K562 (cell line): ENCODE results near the gene RGS4. TPM values are rescaled to one million over a fixed set of nuclear protein-coding genes. Genes with fewer than 3 reads are reported as not detected.

Experiments
- ATAC-seq: fragments of 200-7000 bp; cut with Tn5 transposase; 3 replicates; pipeline ENCODE4 v1.9.1; 2020; ENCODE audit warnings: moderate library complexity
- BruUV-seq: library from RNA; stranded (reverse); fragments of 400-500 nt; replicated peaks from 2 replicates; lab custom pipeline; 2021; lab: Mats Ljungman, UMichigan
- CTCF ChIA-PET: fragments of 300-600 bp; formaldehyde crosslinking; extraction: SDS; loops from one replicate; lab custom pipeline; 2021; ENCODE audit warnings: low intra/inter-chr PET ratio; lab: Yijun Ruan, JAX
- POLR2A ChIA-PET: fragments of 300-600, 350-650 bp; sonication (Branson Sonifier 250); formaldehyde crosslinking; extraction: SDS; loops from one replicate; lab custom pipeline; 2021; ENCODE audit warnings: antibody characterized with exemption, inconsistent platforms; lab: Yijun Ruan, JAX
- DNase-seq, 4 experiments: peaks; one replicate each; pipeline versions ENCODE4 v3.0.0 to v3.0.0-alpha.2; 2011 to 2018; ENCODE audit warnings: low spot score in 3 of 4, mixed read lengths in 3 of 4; ENCODE audit errors: extremely low read depth in 1 of 4
- FAIRE-seq: peaks from 2 replicates; lab custom pipeline; 2011; peaks lifted over from hg19 to GRCh38; lab: Jason Lieb, UNC
- H2AFZ ChIP-seq: 2 replicates; pipeline ENCODE4 v1.6.0; 2011; ENCODE audit warnings: low read depth, low read length, control low read depth, inconsistent platforms
- H3K27ac ChIP-seq: fragments of 200-600 bp; 3 replicates; pipeline ENCODE4 v1.8.0; 2011; ENCODE audit warnings: low read depth, mild to moderate bottlenecking, control low read depth, inconsistent platforms, low read length, moderate library complexity, mixed read lengths; ENCODE audit errors: extremely low read depth
- H3K27me3 ChIP-seq, 2 experiments: fragments of 300-600 bp in 1 of 2; 2 replicates in 1 of 2; 3 replicates in 1 of 2; pipeline versions ENCODE4 v1.6.0 to v1.8.0; 2011; ENCODE audit warnings: inconsistent platforms in 2 of 2, low read length in 2 of 2, mild to moderate bottlenecking in 1 of 2, mixed read lengths in 1 of 2, moderate library complexity in 1 of 2; ENCODE audit not compliant: control insufficient read depth in 2 of 2, insufficient read depth in 2 of 2
- H3K36me3 ChIP-seq: fragments of 300-600 bp; 3 replicates; pipeline ENCODE4 v1.8.0; 2011; ENCODE audit warnings: mild to moderate bottlenecking, low read length, inconsistent platforms; ENCODE audit not compliant: control insufficient read depth, insufficient read depth
- H3K4me1 ChIP-seq, 2 experiments: fragments of 200-600 bp in 1 of 2; replicated peaks in 1 of 2; 2 replicates in 1 of 2; 3 replicates in 1 of 2; pipeline versions ENCODE4 v1.5.1 to v1.8.0; 2011; ENCODE audit warnings: inconsistent platforms in 2 of 2, low read length in 2 of 2, mild to moderate bottlenecking in 1 of 2, mixed read lengths in 1 of 2, moderate library complexity in 1 of 2; ENCODE audit not compliant: control insufficient read depth in 2 of 2, insufficient read depth in 2 of 2
- H3K4me2 ChIP-seq: 2 replicates; pipeline ENCODE4 v1.6.1; 2011; ENCODE audit warnings: low read length, control low read depth, inconsistent platforms, mixed read lengths; ENCODE audit not compliant: insufficient read depth
- H3K4me3 ChIP-seq: fragments of 200-600 bp; sonication (generic), shearing (Covaris generic); 2 replicates; pipeline ENCODE4 v1.5.1; 2016; ENCODE audit warnings: control low read depth, inconsistent platforms
- H3K79me2 ChIP-seq: fragments of 200-600 bp; 3 replicates; pipeline ENCODE4 v1.8.0; 2011; ENCODE audit warnings: low read length, inconsistent platforms; ENCODE audit not compliant: control insufficient read depth, insufficient read depth
- H3K9ac ChIP-seq, 2 experiments: 2 replicates each; pipeline versions ENCODE4 v1.6.0 to v1.6.1; 2011; ENCODE audit warnings: low read depth in 2 of 2, low read length in 2 of 2, control low read depth in 1 of 2, inconsistent platforms in 1 of 2, mild to moderate bottlenecking in 1 of 2, mixed read lengths in 1 of 2; ENCODE audit not compliant: insufficient read depth in 1 of 2
- H3K9me1 ChIP-seq: one replicate; pipeline ENCODE4 v1.6.0; 2011; ENCODE audit warnings: inconsistent platforms, mild to moderate bottlenecking, low read length, moderate library complexity; ENCODE audit not compliant: control insufficient read depth, insufficient read depth
- H3K9me3 ChIP-seq: replicated peaks from 2 replicates; pipeline ENCODE4 v1.5.1; 2011; ENCODE audit warnings: low read depth, low read length, inconsistent platforms; ENCODE audit not compliant: control insufficient read depth, insufficient read depth
- H4K20me1 ChIP-seq: replicated peaks from 2 replicates; pipeline ENCODE4 v1.6.1; 2011; ENCODE audit warnings: low read length, inconsistent platforms, mixed read lengths; ENCODE audit not compliant: control insufficient read depth, insufficient read depth
- BHLHE40 ChIP-seq: IDR thresholded peaks from 2 replicates; pipeline ENCODE4 v1.6.1; 2011; ENCODE audit warnings: low read length, improper control_type of control experiment
- CCNT2 ChIP-seq: IDR thresholded peaks from 2 replicates; pipeline ENCODE4 v1.6.1; 2011; ENCODE audit warnings: borderline replicate concordance, low read depth, mild to moderate bottlenecking, moderate library complexity, mixed read lengths, low read length; ENCODE audit not compliant: insufficient read length; ENCODE audit errors: extremely low read depth
- ETV5 ChIP-seq: sonication (generic); formaldehyde crosslinking; IDR thresholded peaks from 2 replicates; pipeline ENCODE4 v1.4.0; 2020; ENCODE audit warnings: low read depth, mild to moderate bottlenecking, missing genetic modification reagents
- GATAD2A ChIP-seq: fragments of 450-650 bp; IDR thresholded peaks from 2 replicates; pipeline ENCODE4 v1.6.1; 2017
- KHSRP ChIP-seq: fragments of 450-650 bp; IDR thresholded peaks from 2 replicates; pipeline ENCODE4 v1.6.1; 2017
- SRSF7 ChIP-seq: fragments of 200-400 bp; formaldehyde crosslinking; optimal IDR thresholded peaks from 2 replicates; pipeline ENCODE3; 2017; ENCODE audit warnings: mild to moderate bottlenecking, low read depth, low read length
- YBX1 ChIP-seq: fragments of 450-650 bp; IDR thresholded peaks from 2 replicates; pipeline ENCODE4 v1.7.1; 2016; ENCODE audit warnings: mild to moderate bottlenecking
- ZKSCAN3 ChIP-seq: fragments of 250-450 bp; sonication (Bioruptor Pico); IDR thresholded peaks from 2 replicates; pipeline ENCODE4 v1.4.0; 2020
- ZNF121 ChIP-seq: sonication (generic); formaldehyde crosslinking; conservative IDR thresholded peaks from 2 replicates; pipeline ENCODE4 v1.8.0; 2022; ENCODE audit warnings: missing genetic modification reagents
- ZNF561 ChIP-seq: fragments of 450-650 bp; formaldehyde crosslinking; conservative IDR thresholded peaks from 2 replicates; pipeline ENCODE4 v1.4.0; 2020; ENCODE audit warnings: mild to moderate bottlenecking, moderate library complexity
- WGBS: fragments of 100-300 bp; shearing (Covaris generic); methylation state at CpG from one replicate; pipeline ENCODE4 v1.1.6; 2016; ENCODE audit warnings: low coverage, mixed read lengths; ENCODE audit not compliant: insufficient coverage; ENCODE audit errors: missing lambda C conversion rate; 5-methylcytosine and 5-hydroxymethylcytosine counted together
- in situ Hi-C: fragments of 300-500 bp; cut with MboI; formaldehyde crosslinking; loops from 4 replicates; pipeline ENCODE4 v1.15.0; 2018; ENCODE audit warnings: inconsistent platforms, mixed read lengths
- intact Hi-C: fragments of 100-400 bp; cut with micrococcal nuclease; formaldehyde crosslinking; loops from 2 replicates; pipeline ENCODE4 v1.14.2; 2022
- polyA plus RNA-seq, 8 experiments: library from polyadenylated mRNA; depleted of rRNA in 4 of 8; stranded (reverse) in 5 of 8; unstranded in 3 of 8; fragments of >200 nt; fragmentation: Nextera tagmentation in 2 of 8; fragmentation: Illumina TruSeq in 1 of 8; extraction: Ambion mirVana in 2 of 8; extraction: Trizol in 1 of 8; gene quantifications; 2 replicates each; pipeline versions ENCODE4 v1.2.1 to v1.2.3, GENCODE V29; 2011 to 2014; ENCODE audit warnings: inconsistent platforms in 1 of 8, missing spikeins in 1 of 8
- total RNA-seq, 7 experiments: library from RNA; depleted of rRNA in 6 of 7; stranded (reverse); fragments of >200 nt in 6 of 7; fragmentation: Illumina TruSeq in 2 of 7; extraction: Trizol in 2 of 7; gene quantifications; 2 replicates each; pipeline versions ENCODE4 v1.2.1 to v1.2.3, GENCODE V29; 2011 to 2021; ENCODE audit warnings: low replicate concordance in 1 of 7
- TF ChIP-seq, protein P1 (sequence below): fragments of 250-450 bp; sonication (Bioruptor Pico); IDR thresholded peaks from 2 replicates; pipeline ENCODE4 v1.8.0; 2022; ENCODE audit warnings: inconsistent platforms, mild to moderate bottlenecking, moderate library complexity, borderline replicate concordance

Gene RGS4
- total and polyA plus RNA-seq, 9 of the 15 experiments (the other 6 are each of a cell fraction or from before 2014, with no cell fraction given): not detected

DNA sequence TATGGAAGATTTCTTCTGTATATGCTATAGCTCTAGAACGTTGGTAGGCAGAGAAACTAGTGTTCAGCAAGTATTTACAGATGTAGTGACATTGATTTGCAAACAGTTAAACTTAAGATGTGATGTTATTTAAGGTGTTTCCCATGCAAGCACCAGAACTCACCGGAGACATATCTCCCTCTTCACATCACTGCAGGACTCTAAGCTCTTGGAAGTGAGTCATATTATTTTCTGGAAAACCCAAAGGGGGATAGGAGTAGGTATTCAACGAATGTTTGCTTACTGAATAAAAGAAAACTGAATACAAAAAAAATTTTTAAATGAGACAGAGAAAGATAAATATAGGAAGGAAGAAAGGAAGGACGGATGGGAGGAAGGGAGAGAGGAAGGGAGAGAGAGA, 25.0 kb downstream of the RGS4 start:
- 0% methylated on average over 4 of the region's 4 CpGs for WGBS
- Histone ChIP-seq H3K9me3 (no peaks in the 10 kb centered on the region), H4K20me1 (no peaks in the 10 kb centered on the region), H3K4me1 (no peaks in the 10 kb centered on the region), H3K27me3 (no peaks in the 10 kb centered on the region), H2AFZ (0 out of 2 replicates have a peak overlapping the region, but pooled peaks have one; percentile 66), H3K4me3 (no peak overlapping the region), H3K9me1 (no peaks in the 10 kb centered on the region), H3K9ac (no peak overlapping the region), H3K27ac (no peak overlapping the region), H3K4me2 (no peak overlapping the region), H3K36me3 (no peaks in the 10 kb centered on the region), H3K79me2 (no peaks in the 10 kb centered on the region)
- DNase-seq (no peak), FAIRE-seq (no peak), ATAC-seq (no peak)
- CTCF ChIA-PET: no interaction called here
- in situ Hi-C loops: no loop called here
- POLR2A ChIA-PET: interaction anchor here (0.7 kb wide), 1 partner anchor 107 kb away, joined by 3 read pairs; no protein-coding TSS in a partner anchor
- no TSS peak for BruUV-seq
- intact Hi-C loops: no loop called here
- TF ChIP-seq SRSF7 (no peak), ETV5 (CRISPR knock-in tag) (no peak), CCNT2 (no peak), KHSRP (no peak), ZNF121 (CRISPR knock-in tag) (no peak), YBX1 (no peak), GATAD2A (no peak), ZNF561 (no peak), ZKSCAN3 (CRISPR knock-in tag) (no peak), BHLHE40 (no peak)
- TF ChIP-seq, protein P1, sequence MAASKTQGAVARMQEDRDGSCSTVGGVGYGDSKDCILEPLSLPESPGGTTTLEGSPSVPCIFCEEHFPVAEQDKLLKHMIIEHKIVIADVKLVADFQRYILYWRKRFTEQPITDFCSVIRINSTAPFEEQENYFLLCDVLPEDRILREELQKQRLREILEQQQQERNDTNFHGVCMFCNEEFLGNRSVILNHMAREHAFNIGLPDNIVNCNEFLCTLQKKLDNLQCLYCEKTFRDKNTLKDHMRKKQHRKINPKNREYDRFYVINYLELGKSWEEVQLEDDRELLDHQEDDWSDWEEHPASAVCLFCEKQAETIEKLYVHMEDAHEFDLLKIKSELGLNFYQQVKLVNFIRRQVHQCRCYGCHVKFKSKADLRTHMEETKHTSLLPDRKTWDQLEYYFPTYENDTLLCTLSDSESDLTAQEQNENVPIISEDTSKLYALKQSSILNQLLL (CRISPR knock-in tag): no peak
